GM18868 (cell line): ENCODE results near the gene DEFB115.
A peak's percentile ranks its signal among the peaks of the same experiment; 100 is the strongest.
"Not testable (repeated sequence)": the region's sequence is repeated elsewhere in the genome, so short reads cannot be mapped to it uniquely, and the experiment has no call there.

Experiments used
- ATAC-seq: cut with Tn5 transposase; IDR thresholded peaks from one replicate; pipeline ENCODE4 v1.9.1; 2021; ENCODE audit warnings: mild to moderate bottlenecking, moderate library complexity; ENCODE audit not compliant: unreplicated experiment

The DEFB115 gene, protein sequence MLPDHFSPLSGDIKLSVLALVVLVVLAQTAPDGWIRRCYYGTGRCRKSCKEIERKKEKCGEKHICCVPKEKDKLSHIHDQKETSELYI

DNA sequence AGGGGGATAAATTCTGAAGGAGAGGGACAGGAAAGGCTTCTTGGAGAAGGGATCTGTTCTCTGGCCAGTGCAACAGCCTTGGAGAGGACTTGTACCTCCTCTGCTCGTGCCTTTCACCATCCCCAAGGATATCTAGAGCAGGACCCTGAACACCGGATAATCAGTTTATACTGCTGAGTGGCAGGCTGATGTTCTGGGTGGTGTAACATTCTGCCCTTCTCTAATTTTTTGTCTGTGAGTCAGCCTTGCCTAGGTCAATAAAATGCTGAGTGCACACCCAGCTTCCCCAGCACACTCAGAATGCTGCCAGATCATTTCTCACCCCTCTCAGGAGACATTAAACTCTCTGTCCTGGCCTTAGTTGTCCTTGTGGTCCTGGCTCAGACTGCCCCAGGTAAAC lies at the start of gene DEFB115:
Gene DEFB115, plus strand, starts transcription at position 301 of the 400 bp plus-strand sequence. Its CDS starts 0 bp downstream, at position 301.
- ATAC-seq: no peak

DNA sequence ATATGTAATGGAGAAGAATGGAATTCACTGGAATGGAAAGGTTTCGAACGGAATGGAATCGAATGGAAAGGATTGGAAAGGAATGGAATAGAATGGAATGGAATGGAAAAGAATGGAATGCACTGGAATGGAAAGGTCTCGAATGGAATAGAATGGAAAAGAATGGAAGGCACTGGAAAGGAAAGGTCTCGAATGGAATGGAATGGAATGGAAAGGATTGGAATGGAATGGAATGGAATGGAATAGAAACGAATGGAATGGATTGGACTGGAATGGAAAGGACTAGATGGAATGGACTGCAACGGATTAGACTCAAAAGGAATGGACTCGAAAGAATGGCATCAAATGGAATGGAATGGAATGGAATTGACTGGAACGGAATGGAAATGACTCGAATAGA lies 20.5 kb upstream of the DEFB115 start:
- no peak for ATAC-seq

- ATAC-seq: no peak
Measured at GRCh38 chr20:31237763-31238162, 19.7 kb upstream of the DEFB115 start.

DNA sequence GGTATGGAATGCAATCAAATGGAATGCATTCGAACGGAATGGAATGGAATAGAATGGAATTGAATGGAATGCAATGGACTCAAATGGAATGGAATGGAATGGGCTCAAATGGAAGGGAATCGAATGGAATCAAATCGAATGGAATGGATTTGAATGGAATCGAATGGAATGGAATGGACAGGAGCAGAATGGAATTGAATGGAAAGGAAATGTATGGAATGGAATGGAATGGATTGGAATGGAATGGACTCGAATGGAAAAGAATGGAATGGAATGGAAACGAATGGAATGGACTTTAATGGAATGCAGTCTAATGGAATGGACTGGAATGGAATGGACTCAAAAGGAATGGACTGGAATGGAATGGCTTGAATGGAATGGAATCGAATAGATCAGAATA lies 18.3 kb upstream of the DEFB115 start:
- ATAC-seq: no peak

GRCh38 chr20:31256959-31257358 lies 505 bp upstream of the DEFB115 start:
- ATAC-seq: no peak

GRCh38 chr20:31260326-31260932 lies 3.0 kb downstream of the DEFB115 start:
- ATAC-seq: peak; percentile 74

DNA sequence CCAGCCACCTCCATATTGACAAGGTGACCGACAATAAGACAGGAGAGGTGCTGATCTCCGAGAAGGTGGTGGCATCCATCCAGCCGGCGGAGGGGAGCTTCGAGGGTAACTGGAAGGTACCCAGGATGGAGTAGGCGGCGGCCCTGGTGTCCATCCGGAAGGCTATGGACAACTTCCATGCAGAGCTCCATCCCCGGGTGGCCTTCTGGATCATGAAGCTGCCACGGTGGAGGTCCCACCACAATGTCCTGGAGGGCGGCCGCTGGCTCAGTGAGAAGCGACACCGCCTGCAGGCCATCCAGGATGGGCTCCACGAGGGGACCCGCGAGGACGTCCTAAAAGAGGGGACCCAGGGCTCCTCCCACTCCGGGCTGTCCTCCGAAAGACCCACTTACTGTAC lies 17.0 kb downstream of the DEFB115 start:
- no peak for ATAC-seq

GRCh38 chr20:31278178-31278577 lies 20.7 kb downstream of the DEFB115 start:
- no peak for ATAC-seq

DNA sequence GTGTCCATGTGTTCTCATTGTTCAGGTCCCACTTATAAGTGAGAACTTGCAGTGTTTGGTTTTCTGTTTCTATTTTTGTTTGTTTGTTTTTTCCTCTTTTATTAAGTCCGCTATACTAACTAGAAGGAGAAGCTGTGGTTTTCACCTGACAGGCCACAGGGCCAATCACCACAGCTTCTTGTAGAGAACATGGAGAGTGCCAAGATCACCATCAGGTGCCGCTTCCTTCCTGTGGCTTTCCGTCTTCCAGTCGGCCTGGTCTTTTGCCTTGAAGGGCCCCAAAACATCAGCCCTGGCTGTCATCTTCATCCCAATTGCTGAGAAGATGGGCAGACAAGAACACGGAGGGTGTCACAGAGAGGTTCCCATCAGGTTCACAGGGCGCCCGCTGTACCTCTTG lies 27.5 kb downstream of the DEFB115 start:
- ATAC-seq: not testable (repeated sequence)

- ATAC-seq: no peak
Measured at GRCh38 chr20:31308535-31309162, 51.2 kb downstream of the DEFB115 start, which contains the start of gene DEFB116. DEFB116 (minus strand) TSS chr20:31308585; CDS start chr20:31308585, 0 bp downstream.
